Right atrium auricular region (tissue), 2 donors: Measurements from ENCODE around the gene PPP1R12C. TPM values are rescaled to one million over a fixed set of nuclear protein-coding genes. Genes with fewer than 3 reads are reported as not detected.

Experiments used
- DNase-seq: peaks from one replicate; pipeline ENCODE4 v3.0.0-alpha.2; 2019; ENCODE audit warnings: low spot score
- H3K27ac ChIP-seq, 2 donors: fragments of 200-600 bp; sonication (generic); 1 replicate in 1 of 2; 2 replicates in 1 of 2; pipeline ENCODE4 v1.5.1; 2016 to 2019
- H3K27me3 ChIP-seq, 2 donors: fragments of 200-600 bp; sonication (generic); one replicate each; pipeline versions ENCODE4 v1.5.1 to v1.6.0; 2017 to 2019
- H3K36me3 ChIP-seq: fragments of 200-600 bp; sonication (generic); one replicate; pipeline ENCODE4 v1.5.1; 2016
- H3K4me1 ChIP-seq, 2 donors: fragments of 200-600 bp; sonication (generic); one replicate each; pipeline versions ENCODE4 v1.5.1 to v1.6.0; 2017 to 2019
- H3K4me3 ChIP-seq, 2 donors: fragments of 200-600 bp; sonication (generic); 1 replicate in 1 of 2; 2 replicates in 1 of 2; pipeline ENCODE4 v1.5.1; 2017 to 2019; ENCODE audit warnings: mild to moderate bottlenecking in 1 of 2, moderate library complexity in 1 of 2
- H3K9me3 ChIP-seq, 2 donors: fragments of 200-600 bp; sonication (generic); one replicate each; pipeline ENCODE4 v1.5.1; 2019
- total RNA-seq, 2 donors: library from RNA; depleted of rRNA; stranded (reverse); fragments of >200 nt; gene quantifications; one replicate each; pipeline ENCODE4 v1.1.0, GENCODE V29; 2016
- TF ChIP-seq, protein P1 (sequence below), 2 donors: fragments of 200-600 bp; sonication (generic); IDR thresholded peaks; one replicate each; pipeline ENCODE4 v1.5.1; 2019; ENCODE audit warnings: antibody characterized with exemption in 2 of 2

The PPP1R12C gene
- total RNA-seq, 2 donors from 2014 or later, result 98.9 to 205 TPM

DNA sequence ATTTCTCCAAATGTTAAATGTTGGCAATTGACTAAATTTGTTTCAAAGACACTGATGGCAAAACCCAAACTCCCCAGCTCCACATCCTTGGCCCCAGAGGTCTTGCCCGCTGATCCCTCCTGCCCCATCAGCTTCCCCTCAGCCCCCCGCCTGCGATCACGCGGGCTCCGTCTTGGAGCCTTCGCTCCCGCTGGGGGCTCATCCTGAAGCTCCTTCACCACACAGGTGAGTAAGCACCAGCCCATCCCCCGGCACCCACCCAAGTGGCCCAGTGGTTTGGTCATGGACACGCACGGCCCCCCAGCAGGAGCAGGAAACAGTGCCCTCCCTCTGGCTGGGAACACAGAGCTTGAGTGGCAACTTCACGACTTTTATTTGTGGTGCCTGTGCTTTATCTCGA is 26.9 kb downstream of the PPP1R12C start:
- DNase-seq, result no peak
- H3K9me3 ChIP-seq, result no peaks in the 10 kb centered on the region
- no peak overlapping the region for H3K4me3 ChIP-seq
- TF ChIP-seq, protein P1, sequence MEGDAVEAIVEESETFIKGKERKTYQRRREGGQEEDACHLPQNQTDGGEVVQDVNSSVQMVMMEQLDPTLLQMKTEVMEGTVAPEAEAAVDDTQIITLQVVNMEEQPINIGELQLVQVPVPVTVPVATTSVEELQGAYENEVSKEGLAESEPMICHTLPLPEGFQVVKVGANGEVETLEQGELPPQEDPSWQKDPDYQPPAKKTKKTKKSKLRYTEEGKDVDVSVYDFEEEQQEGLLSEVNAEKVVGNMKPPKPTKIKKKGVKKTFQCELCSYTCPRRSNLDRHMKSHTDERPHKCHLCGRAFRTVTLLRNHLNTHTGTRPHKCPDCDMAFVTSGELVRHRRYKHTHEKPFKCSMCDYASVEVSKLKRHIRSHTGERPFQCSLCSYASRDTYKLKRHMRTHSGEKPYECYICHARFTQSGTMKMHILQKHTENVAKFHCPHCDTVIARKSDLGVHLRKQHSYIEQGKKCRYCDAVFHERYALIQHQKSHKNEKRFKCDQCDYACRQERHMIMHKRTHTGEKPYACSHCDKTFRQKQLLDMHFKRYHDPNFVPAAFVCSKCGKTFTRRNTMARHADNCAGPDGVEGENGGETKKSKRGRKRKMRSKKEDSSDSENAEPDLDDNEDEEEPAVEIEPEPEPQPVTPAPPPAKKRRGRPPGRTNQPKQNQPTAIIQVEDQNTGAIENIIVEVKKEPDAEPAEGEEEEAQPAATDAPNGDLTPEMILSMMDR (IDR thresholded peaks at IDR 0.05), result no peak
- H3K4me1 ChIP-seq, result peaks cover 0 to 27% of the 10 kb centered on the region in 2 donors
- H3K27ac ChIP-seq, result no peak overlapping the region
- H3K36me3 ChIP-seq, result peaks cover 45% of the 10 kb centered on the region
- H3K27me3 ChIP-seq, result peaks cover 0 to 3% of the 10 kb centered on the region in 2 donors

DNA sequence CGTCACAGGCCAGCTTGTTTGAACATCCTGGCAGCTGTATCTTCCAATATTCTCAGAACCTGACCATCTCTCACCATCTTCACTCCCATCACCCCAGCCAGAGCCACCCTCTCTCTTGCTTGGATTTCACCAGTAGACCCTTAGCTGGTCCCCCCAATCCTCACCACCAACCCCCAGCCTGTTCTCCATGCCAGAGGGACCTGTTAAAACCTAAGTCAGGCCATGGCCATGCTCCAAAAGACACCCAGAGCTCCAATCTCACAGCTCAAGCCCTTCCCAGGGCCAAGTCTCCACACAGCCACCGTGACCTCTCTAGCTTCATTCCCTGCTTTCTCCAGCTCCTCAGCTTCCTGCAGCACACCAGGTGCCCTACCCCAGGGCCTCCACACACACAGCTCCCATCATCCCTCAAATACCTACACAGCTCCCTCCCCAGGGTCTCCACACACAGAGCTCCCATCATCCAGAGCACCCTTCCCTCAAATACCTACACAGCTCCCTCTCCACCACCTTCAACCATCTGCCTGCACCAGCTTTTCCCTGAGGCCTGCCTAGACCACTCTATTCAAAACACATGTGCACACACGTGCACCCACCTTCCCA is 28.0 kb downstream of the PPP1R12C start:
- no peak overlapping the region for H3K4me3 ChIP-seq
- H3K27ac ChIP-seq, result no peak overlapping the region
- no peaks in the 10 kb centered on the region for H3K9me3 ChIP-seq
- H3K36me3 ChIP-seq, result peaks cover 34% of the 10 kb centered on the region
- no peak for DNase-seq
- peaks cover 3 to 5% of the 10 kb centered on the region in 2 donors for H3K27me3 ChIP-seq
- H3K4me1 ChIP-seq, result peaks cover 0 to 27% of the 10 kb centered on the region in 2 donors
- TF ChIP-seq, protein P1 (IDR thresholded peaks at IDR 0.05), result no peak

- peak overlapping the region in 1 of 2 donors; percentile 22 for H3K27ac ChIP-seq
- no peak overlapping the region for H3K4me3 ChIP-seq
- TF ChIP-seq, protein P1 (IDR thresholded peaks at IDR 0.05), result peak; percentile 79 to 92
- H3K9me3 ChIP-seq, result no peaks in the 10 kb centered on the region
- peaks cover 0 to 27% of the 10 kb centered on the region in 2 donors for H3K4me1 ChIP-seq
- peaks cover 30% of the 10 kb centered on the region for H3K36me3 ChIP-seq
- peaks cover 3 to 10% of the 10 kb centered on the region in 2 donors for H3K27me3 ChIP-seq
- DNase-seq, result peak; percentile 76
Observed at GRCh38 chr19:55088543-55089341, 28.7 kb downstream of the PPP1R12C start.

DNA sequence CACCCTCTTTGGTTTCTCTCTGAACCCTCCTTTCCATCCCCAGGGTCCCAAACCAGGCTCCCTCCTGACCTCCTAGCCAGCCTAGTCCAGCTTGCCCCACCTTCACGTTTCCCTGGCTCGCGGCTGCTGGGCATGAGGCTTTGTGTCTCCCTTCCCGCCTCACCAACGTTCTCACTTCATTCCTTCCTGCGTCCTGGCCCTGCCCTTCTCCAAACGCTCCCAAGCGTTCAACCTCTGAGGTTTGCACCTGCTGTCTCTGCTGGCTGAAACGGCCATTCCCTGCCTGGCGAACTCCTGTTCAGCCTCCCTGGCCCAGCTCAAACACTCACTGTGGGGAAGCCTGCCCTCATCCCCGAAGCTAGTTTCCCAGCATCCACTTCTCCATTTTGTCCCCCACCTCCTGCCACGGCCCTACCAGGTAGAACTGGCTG is 29.4 kb downstream of the PPP1R12C start:
- H3K27ac ChIP-seq, result peak overlapping the region in 1 of 2 donors; percentile 22
- H3K4me3 ChIP-seq, result peak overlapping the region in 1 of 2 donors; percentile 56
- H3K27me3 ChIP-seq, result peaks cover 3 to 17% of the 10 kb centered on the region in 2 donors
- H3K36me3 ChIP-seq, result peaks cover 29% of the 10 kb centered on the region
- no peak for DNase-seq
- TF ChIP-seq, protein P1 (IDR thresholded peaks at IDR 0.05), result no peak
- no peaks in the 10 kb centered on the region for H3K9me3 ChIP-seq
- H3K4me1 ChIP-seq, result peaks cover 0 to 27% of the 10 kb centered on the region in 2 donors

- H3K4me1 ChIP-seq, result peaks cover 0 to 29% of the 10 kb centered on the region in 2 donors
- H3K4me3 ChIP-seq, result peak overlapping the region; percentile 36 to 56
- H3K27me3 ChIP-seq, result peaks cover 9 to 22% of the 10 kb centered on the region in 2 donors
- no peak for DNase-seq
- peak overlapping the region in 1 of 2 donors; percentile 22 for H3K27ac ChIP-seq
- TF ChIP-seq, protein P1 (IDR thresholded peaks at IDR 0.05), result no peak
- H3K36me3 ChIP-seq, result peaks cover 24% of the 10 kb centered on the region
- no peaks in the 10 kb centered on the region for H3K9me3 ChIP-seq
Observed at GRCh38 chr19:55087542-55087901, 29.9 kb downstream of the PPP1R12C start.
